T-helper 1 cell treated with Interleukin-12 subunit alpha and Interleukin-12 subunit beta and Interleukin-4 antibody, amounts not matched to agents 30 μg/mL and 1 μg/mL, for 36 hours (primary cell): ENCODE data around the gene KCNH1.
"Not testable (repeated sequence)": the region's sequence is repeated elsewhere in the genome, so short reads cannot be mapped to it uniquely, and the experiment has no call there.

Experiments
- H3K27ac Mint-ChIP-seq: one replicate; pipeline ENCODE4 v1.8.0; 2021; ENCODE audit warnings: mild to moderate bottlenecking, mixed read lengths
- H3K27me3 Mint-ChIP-seq: one replicate; pipeline ENCODE4 v1.8.0; 2021; ENCODE audit warnings: low read depth, mixed read lengths
- H3K36me3 Mint-ChIP-seq: one replicate; pipeline ENCODE4 v1.8.0; 2021; ENCODE audit warnings: low read depth, mixed read lengths
- H3K4me1 Mint-ChIP-seq: one replicate; pipeline ENCODE4 v1.8.0; 2021; ENCODE audit warnings: low read depth, mixed read lengths
- H3K4me3 Mint-ChIP-seq: one replicate; pipeline ENCODE4 v1.8.0; 2021; ENCODE audit warnings: mild to moderate bottlenecking, moderate library complexity, mixed read lengths
- H3K9me3 Mint-ChIP-seq: one replicate; pipeline ENCODE4 v1.8.0; 2021; ENCODE audit warnings: mixed read lengths

The KCNH1 gene

DNA sequence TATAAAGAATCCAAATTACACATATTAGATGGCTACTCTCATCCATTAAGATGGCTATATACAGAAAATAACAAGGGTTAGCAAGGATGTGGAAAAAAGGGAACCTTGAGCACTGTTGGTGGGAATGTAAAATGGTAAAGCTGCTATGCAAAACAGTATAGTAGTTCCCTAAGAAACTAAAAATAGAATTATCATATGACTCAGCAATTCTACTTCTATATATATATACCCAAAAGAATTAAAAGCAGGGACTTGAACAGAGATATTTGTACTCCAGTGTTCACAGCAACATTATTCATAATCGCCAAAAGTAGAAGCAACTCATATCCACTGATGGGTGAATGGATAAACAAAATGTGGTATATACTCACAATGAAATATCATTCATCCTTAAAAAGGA lies 126.1 kb downstream of the KCNH1 start:
- H3K36me3 Mint-ChIP-seq: no peaks in the 10 kb centered on the region
- H3K27me3 Mint-ChIP-seq: peaks cover 5% of the 10 kb centered on the region
- no peak overlapping the region for H3K27ac Mint-ChIP-seq
- no peaks in the 10 kb centered on the region for H3K4me1 Mint-ChIP-seq
- no peak overlapping the region for H3K4me3 Mint-ChIP-seq
- H3K9me3 Mint-ChIP-seq: no peaks in the 10 kb centered on the region

DNA sequence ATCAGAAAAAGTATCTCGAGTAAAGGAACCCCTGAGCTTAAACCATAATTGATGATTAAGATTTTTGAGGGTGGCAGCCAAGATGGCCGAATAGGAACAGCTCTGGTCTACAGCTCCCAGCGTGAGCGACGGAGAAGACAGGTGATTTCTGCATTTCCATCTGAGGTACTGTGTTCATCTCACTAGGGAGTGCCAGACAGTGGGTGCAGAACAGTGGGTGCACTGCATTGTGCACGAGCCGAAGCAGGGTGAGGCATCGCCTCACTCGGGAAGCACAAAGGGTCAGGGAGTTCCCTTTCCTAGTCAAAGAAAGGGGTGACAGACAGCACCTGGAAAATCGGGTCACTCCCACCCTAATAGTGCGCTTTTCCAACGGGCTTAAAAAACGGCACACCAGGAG lies 138.0 kb downstream of the KCNH1 start:
- H3K27me3 Mint-ChIP-seq, H3K4me3 Mint-ChIP-seq, H3K9me3 Mint-ChIP-seq, H3K36me3 Mint-ChIP-seq, H3K27ac Mint-ChIP-seq, H3K4me1 Mint-ChIP-seq: not testable (repeated sequence)

DNA sequence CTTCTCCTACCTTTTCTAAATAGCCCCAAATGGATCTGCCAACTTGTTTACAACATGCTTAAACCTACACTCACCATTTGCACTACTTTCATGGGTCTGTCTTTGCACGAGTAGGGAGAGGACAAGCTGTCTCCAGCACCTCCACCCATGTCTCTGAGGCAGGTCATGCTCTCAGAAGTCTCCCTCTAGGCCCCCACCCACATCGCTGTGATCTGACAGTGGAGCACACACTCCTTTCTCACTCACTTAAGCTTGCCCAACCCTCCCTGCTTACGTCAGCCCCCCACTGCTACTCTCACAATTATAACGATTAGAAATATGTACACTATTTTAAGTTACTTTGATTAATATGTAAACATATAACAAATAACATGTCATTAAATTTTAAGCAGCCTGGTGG lies 141.1 kb downstream of the KCNH1 start:
- no peaks in the 10 kb centered on the region for H3K4me1 Mint-ChIP-seq
- no peak overlapping the region for H3K27ac Mint-ChIP-seq
- no peaks in the 10 kb centered on the region for H3K36me3 Mint-ChIP-seq
- no peaks in the 10 kb centered on the region for H3K27me3 Mint-ChIP-seq
- H3K4me3 Mint-ChIP-seq: no peak overlapping the region
- no peaks in the 10 kb centered on the region for H3K9me3 Mint-ChIP-seq

DNA sequence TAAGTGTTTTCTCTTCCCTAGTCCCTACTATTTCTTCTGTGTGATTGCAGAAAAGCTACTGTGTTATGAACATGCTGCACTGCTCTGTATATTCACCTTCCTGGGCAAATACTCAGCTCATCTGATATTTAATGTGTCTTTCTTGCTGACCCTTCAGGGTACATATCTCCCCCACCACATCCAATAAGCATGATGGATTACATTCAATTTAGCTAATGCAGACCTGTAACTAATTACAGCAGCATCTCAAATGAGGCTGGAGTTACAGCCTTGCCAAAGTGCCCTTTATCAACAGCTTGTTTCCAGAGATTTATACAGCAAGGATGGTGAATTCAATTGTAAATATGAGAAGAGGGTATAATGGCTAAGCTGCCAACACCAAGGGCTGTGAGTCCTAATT lies 144.0 kb downstream of the KCNH1 start:
- no peak overlapping the region for H3K4me3 Mint-ChIP-seq
- no peaks in the 10 kb centered on the region for H3K4me1 Mint-ChIP-seq
- H3K36me3 Mint-ChIP-seq: no peaks in the 10 kb centered on the region
- no peak overlapping the region for H3K27ac Mint-ChIP-seq
- H3K27me3 Mint-ChIP-seq: no peaks in the 10 kb centered on the region
- no peaks in the 10 kb centered on the region for H3K9me3 Mint-ChIP-seq

DNA sequence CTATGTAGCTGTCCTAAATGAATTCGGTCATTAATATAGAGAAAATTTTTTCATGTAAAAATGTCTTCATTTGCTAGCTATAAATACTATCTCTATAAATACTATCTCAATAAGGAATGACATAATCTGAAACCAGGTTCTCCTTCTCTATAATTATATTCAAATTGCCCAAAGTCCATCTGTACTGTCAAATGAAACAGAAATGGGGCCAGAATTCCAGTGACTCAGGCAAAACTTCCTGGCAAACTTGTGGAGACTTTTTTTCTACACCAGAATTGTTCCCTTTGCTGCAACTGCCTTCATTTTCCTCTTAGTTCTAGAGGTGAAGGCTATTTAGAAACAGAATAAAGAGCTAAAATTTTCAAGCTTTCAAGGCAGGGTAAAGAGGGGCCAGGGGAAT lies 152.5 kb downstream of the KCNH1 start:
- Mint-ChIP-seq H3K27ac (no peak overlapping the region), H3K36me3 (no peaks in the 10 kb centered on the region)

DNA sequence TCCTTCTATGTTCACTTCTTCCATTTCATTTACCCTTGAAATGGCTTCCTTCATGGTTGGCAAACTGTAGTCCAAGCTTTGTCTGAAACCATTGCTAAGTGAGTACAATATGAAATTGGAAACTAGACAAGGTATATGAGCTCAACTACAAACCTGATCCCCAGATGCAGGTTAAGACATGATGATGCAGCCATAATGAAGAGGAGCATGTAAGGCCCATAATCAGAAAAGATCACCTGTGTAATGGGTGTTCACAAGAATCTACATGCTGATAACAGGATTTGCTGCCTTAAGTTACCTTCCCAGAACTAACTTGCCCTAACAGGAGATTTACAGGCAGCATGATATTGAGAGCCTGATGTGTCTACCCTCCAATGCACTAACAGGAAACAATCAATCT lies 153.9 kb downstream of the KCNH1 start:
- Mint-ChIP-seq H3K27me3 (no peaks in the 10 kb centered on the region), H3K27ac (no peak overlapping the region)

More for the DNA sequence above, 152.5 kb downstream of the KCNH1 start:
- H3K4me3 Mint-ChIP-seq: no peak overlapping the region
- no peaks in the 10 kb centered on the region for H3K27me3 Mint-ChIP-seq
- no peaks in the 10 kb centered on the region for H3K4me1 Mint-ChIP-seq
- no peaks in the 10 kb centered on the region for H3K9me3 Mint-ChIP-seq

DNA sequence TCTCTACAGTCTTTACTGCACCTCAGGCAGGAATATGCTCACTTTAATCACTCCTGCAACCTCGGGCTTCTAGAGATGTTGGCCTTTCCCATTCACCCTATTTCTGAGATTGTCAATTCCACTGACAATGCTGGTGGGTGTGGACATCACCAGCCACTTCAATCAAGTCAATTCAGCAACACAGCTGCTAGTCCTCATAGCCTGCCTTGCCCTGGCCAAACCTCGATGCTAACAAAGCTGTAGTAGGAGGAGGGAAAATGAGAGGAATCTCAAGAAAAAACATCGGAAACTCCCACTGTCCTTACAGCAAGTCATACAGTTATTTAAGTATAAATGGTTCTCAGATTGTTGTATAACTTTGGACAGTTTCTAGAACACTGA lies 155.0 kb downstream of the KCNH1 start:
- Mint-ChIP-seq H3K4me3 (no peak overlapping the region), H3K36me3 (no peaks in the 10 kb centered on the region), H3K4me1 (no peaks in the 10 kb centered on the region), H3K27me3 (no peaks in the 10 kb centered on the region), H3K27ac (no peak overlapping the region), H3K9me3 (no peaks in the 10 kb centered on the region)

More for the DNA sequence above, 153.9 kb downstream of the KCNH1 start:
- Mint-ChIP-seq H3K4me3 (no peak overlapping the region), H3K36me3 (no peaks in the 10 kb centered on the region), H3K9me3 (no peaks in the 10 kb centered on the region), H3K4me1 (no peaks in the 10 kb centered on the region)

DNA sequence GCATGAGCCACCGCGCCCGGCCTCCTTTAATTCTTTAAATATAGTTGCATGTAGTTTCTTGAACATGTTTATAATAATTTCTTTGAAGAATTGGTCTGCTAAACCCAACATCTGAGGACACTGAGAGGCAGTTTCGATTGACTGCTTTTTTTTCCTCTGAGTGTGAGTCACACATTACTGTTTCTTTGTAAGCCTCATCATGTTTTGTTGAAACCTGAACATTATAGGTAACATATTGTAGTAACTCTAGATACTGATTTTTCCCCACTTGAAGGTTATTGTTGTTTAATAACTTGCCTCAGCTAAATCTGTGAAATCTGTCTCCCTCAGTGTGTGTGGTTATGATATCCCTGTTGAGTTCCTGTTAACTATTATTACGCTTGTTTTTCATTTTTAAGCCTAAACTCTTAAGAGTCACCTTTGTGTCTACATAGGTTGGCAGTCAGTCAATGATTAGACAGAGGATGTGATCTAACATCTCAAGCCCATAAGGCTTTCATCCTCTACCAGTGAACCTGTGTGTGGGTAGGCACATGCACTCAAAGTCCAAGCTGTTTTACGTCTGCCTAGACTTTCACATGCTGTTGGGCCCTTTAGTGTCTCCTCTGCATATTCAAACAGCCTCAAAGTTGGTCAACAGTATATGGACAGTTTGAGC lies 155.5 kb downstream of the KCNH1 start:
- Mint-ChIP-seq H3K27me3 (no peaks in the 10 kb centered on the region), H3K9me3 (no peaks in the 10 kb centered on the region), H3K4me1 (no peaks in the 10 kb centered on the region), H3K36me3 (no peaks in the 10 kb centered on the region), H3K4me3 (no peak overlapping the region), H3K27ac (no peak overlapping the region)

DNA sequence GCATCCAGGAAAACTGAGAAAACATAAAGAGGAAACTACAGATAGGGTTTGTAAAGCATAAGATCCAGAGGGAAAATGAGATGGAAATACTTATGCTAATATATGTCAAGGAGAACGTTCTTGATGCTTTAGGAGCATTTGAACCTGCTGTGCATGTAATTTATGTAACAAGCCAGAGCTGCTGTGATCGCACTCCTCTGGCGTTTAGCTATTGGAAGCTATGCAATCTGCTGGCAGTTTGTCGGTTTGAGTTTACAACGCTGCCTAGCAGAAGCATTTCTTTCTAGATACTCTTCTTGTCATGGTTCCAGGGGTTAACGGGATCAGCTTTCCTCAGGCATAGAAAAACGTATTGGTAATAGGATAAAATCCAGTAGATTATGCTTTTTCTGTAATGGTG lies 182.7 kb downstream of the KCNH1 start:
- Mint-ChIP-seq H3K4me1 (no peaks in the 10 kb centered on the region), H3K36me3 (no peaks in the 10 kb centered on the region), H3K4me3 (no peak overlapping the region), H3K9me3 (no peaks in the 10 kb centered on the region), H3K27me3 (no peaks in the 10 kb centered on the region), H3K27ac (no peak overlapping the region)

DNA sequence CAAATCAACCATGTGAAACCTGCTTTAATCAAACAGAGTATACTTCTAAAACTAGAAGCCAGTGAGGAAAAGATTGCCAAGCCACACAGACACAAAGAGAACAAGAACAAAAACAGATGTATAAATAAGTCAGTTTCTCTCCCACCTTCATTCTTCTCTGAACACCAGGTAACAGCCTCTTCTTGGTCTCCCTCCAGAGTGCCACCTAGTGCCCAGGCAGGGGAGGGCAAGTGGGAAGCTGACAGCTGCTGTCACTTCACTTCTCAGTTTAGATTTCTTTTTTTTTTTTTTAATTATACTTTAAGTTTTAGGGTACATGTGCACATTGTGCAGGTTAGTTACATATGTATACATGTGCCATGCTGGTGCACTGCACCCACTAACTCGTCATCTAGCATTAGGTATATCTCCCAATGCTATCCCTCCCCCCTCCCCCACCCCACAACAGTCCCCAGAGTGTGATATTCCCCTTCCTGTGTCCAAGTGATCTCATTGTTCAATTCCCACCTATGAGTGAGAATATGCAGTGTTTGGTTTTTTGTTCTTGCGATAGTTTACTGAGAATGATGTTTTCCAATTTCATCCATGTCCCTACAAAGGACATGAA lies 183.9 kb downstream of the KCNH1 start:
- H3K27ac Mint-ChIP-seq, H3K4me3 Mint-ChIP-seq, H3K36me3 Mint-ChIP-seq, H3K4me1 Mint-ChIP-seq, H3K27me3 Mint-ChIP-seq, H3K9me3 Mint-ChIP-seq: not testable (repeated sequence)

DNA sequence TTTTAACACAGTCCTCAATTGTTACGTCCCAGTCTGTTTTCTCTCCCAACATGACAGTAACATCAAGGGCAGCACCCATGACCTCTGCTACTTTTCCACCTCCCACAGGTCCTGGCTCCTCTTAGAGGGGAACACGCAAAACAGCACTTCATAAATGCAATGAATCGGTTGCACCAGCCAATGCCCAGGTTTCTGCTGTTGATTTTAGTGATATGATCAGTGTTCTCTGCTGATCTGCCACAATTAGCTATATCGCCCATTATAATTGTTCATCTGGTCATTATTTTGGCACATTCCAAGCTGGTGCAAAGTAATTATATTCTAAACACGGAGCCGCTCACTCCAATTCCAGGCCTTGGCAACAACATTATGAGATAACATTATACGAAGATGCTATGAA lies 184.5 kb downstream of the KCNH1 start:
- Mint-ChIP-seq H3K27ac (no peak overlapping the region), H3K36me3 (no peaks in the 10 kb centered on the region), H3K27me3 (no peaks in the 10 kb centered on the region), H3K9me3 (no peaks in the 10 kb centered on the region), H3K4me1 (no peaks in the 10 kb centered on the region), H3K4me3 (no peak overlapping the region)

DNA sequence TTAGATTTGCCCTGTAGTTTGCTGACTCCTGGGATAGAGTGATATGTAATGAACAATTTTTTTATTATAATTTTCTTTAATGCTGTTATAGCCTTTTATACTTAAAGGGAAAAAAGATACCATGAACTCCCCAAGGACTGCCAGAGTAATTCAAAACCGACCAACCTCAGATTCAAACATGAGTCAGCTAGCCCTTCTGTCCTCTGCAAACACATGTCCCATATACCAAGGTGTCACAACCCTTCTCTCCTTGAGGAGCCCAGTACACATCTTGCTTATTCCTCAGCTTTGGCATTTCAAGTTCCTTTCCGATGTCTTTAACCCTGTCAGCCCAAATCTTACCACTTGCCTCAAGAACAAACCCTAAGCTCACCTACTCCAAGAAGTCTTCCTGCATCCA lies 184.9 kb downstream of the KCNH1 start:
- no peaks in the 10 kb centered on the region for H3K4me1 Mint-ChIP-seq
- no peaks in the 10 kb centered on the region for H3K27me3 Mint-ChIP-seq
- no peaks in the 10 kb centered on the region for H3K36me3 Mint-ChIP-seq
- H3K27ac Mint-ChIP-seq: no peak overlapping the region
- H3K4me3 Mint-ChIP-seq: no peak overlapping the region
- no peaks in the 10 kb centered on the region for H3K9me3 Mint-ChIP-seq

DNA sequence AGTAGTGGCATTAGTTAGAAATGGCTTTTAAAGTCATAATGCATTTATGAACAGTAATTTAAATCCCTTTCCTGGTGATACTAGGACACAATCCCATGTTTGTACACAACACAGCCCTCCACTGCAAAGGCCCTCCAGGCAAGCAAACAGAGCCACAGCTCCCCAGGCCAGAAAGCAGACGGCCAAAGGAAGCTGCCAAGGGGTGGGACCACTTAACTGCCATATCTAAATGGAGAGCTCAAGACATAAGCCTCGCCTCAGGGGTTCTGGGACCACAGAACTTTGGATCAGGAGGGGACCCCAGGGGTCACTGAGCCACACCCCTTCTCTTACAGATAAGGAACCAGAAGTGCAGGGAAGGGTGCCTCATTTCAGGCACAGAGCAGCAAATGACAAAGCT lies 189.7 kb downstream of the KCNH1 start:
- H3K4me3 Mint-ChIP-seq: no peak overlapping the region
- no peaks in the 10 kb centered on the region for H3K9me3 Mint-ChIP-seq
- no peak overlapping the region for H3K27ac Mint-ChIP-seq
- no peaks in the 10 kb centered on the region for H3K36me3 Mint-ChIP-seq
- peaks cover 3% of the 10 kb centered on the region for H3K4me1 Mint-ChIP-seq
- H3K27me3 Mint-ChIP-seq: no peaks in the 10 kb centered on the region

DNA sequence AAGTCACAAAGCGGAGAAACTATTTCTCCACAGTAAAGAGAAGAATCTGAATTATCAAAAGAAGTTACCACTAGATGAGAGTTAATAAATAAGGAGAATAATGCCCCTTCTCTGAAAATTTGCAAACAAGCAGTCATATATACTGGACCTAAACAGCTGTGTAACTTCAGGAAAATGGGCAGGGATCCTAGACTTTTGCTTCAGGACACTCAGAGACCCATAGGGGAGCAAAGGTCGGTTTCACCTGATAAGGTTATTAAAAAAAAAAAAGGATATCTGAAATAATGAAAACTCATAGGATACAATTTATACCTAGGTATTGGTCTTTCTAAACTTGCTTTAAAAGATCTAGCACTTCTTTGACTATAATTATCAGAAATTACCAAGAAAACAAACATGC lies 191.4 kb downstream of the KCNH1 start:
- Mint-ChIP-seq H3K4me1 (peaks cover 3% of the 10 kb centered on the region), H3K9me3 (no peaks in the 10 kb centered on the region), H3K27me3 (no peaks in the 10 kb centered on the region), H3K36me3 (no peaks in the 10 kb centered on the region), H3K4me3 (no peak overlapping the region), H3K27ac (no peak overlapping the region)

DNA sequence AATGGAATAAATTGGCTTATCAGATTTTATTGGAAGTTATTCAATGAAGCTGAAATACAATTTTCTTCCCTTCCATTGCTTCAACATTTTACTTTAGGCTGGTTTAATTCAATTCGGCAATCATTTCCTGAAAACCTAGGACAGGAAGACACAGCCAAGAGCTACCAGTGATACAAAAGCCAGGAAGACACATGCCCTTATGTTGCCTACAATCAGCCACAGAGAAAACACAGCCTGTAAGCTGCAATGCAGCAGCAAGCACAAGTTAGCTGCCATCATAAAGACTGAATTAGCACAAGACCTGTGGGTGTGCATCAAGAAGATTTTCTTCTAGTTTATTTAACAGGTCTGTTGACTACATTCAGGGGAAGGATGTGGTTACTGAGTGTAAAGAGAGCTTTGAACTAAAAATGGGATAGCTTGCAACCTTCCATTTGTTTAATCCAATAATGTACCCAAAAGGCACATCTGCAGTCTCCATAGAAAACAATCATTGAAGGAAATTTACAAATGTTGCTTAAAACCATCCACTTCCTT lies 193.8 kb downstream of the KCNH1 start:
- Mint-ChIP-seq H3K4me3 (no peak overlapping the region), H3K9me3 (no peaks in the 10 kb centered on the region), H3K36me3 (no peaks in the 10 kb centered on the region), H3K27me3 (no peaks in the 10 kb centered on the region), H3K27ac (no peak overlapping the region), H3K4me1 (peaks cover 3% of the 10 kb centered on the region)
